Measurements from ENCODE around the gene SLC17A1. TPM values are rescaled to one million over a fixed set of nuclear protein-coding genes. Genes with fewer than 3 reads are reported as not detected.

The SLC17A1 gene
- total RNA-seq, 1 donor from 2014 or later = not detected

DNA sequence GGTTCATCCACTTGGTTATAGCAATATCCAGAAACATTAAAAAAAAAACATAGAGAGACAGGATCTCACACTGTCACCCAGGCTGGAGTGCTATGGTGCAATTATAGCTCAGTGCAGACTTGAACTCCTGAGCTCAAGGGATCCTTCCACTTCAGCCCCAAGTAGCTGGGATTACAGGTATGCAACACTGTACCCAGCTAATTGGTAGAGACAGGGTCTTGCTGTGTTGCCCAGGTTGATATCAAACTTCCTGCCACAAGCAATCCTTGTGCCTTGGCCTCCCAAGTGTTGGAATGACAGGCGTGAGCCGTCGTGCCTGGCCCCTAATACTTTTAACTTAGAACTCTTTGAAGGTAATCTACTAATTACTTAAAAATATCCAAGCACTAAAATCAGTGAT lies 818 bp upstream of the SLC17A1 start:
- TF ChIP-seq, protein P1, sequence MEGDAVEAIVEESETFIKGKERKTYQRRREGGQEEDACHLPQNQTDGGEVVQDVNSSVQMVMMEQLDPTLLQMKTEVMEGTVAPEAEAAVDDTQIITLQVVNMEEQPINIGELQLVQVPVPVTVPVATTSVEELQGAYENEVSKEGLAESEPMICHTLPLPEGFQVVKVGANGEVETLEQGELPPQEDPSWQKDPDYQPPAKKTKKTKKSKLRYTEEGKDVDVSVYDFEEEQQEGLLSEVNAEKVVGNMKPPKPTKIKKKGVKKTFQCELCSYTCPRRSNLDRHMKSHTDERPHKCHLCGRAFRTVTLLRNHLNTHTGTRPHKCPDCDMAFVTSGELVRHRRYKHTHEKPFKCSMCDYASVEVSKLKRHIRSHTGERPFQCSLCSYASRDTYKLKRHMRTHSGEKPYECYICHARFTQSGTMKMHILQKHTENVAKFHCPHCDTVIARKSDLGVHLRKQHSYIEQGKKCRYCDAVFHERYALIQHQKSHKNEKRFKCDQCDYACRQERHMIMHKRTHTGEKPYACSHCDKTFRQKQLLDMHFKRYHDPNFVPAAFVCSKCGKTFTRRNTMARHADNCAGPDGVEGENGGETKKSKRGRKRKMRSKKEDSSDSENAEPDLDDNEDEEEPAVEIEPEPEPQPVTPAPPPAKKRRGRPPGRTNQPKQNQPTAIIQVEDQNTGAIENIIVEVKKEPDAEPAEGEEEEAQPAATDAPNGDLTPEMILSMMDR (conservative IDR thresholded peaks at IDR 0.05; ENCODE audit: low read depth, low read length) = no peak
- no peak for DNase-seq (ENCODE audit: low read depth)
- no peak overlapping the region for H3K4me3 ChIP-seq (ENCODE audit: low read depth, low read length)

GRCh38 chr6:25832307-25832662 lies 433 bp upstream of the SLC17A1 start:
- TF ChIP-seq, protein P1 (conservative IDR thresholded peaks at IDR 0.05; ENCODE audit: low read depth, low read length) = no peak
- H3K4me3 ChIP-seq (ENCODE audit: low read depth, low read length) = peak overlapping the region; percentile 58
- no peak for DNase-seq (ENCODE audit: low read depth)

- TF ChIP-seq, protein P1 (conservative IDR thresholded peaks at IDR 0.05; ENCODE audit: low read depth, low read length) = no peak
- no peak for DNase-seq (ENCODE audit: low read depth)
- peak overlapping the region; percentile 58 for H3K4me3 ChIP-seq (ENCODE audit: low read depth, low read length)
Observed at GRCh38 chr6:25830458-25830857, 1.4 kb downstream of the SLC17A1 start.

- no peak for DNase-seq (ENCODE audit: low read depth)
- H3K4me3 ChIP-seq (ENCODE audit: low read depth, low read length) = no peak overlapping the region
- TF ChIP-seq, protein P1 (conservative IDR thresholded peaks at IDR 0.05; ENCODE audit: low read depth, low read length) = no peak
Observed at GRCh38 chr6:25829375-25829774, 2.5 kb downstream of the SLC17A1 start.

- DNase-seq (ENCODE audit: low read depth) = no peak
- TF ChIP-seq, protein P1 (conservative IDR thresholded peaks at IDR 0.05; ENCODE audit: low read depth, low read length) = no peak
Observed at GRCh38 chr6:25821341-25821740, 10.5 kb downstream of the SLC17A1 start.

GRCh38 chr6:25816252-25816651 lies 15.6 kb downstream of the SLC17A1 start:
- no peak overlapping the region for H3K4me3 ChIP-seq (ENCODE audit: low read depth, low read length)
- DNase-seq (ENCODE audit: low read depth) = no peak
- TF ChIP-seq, protein P1 (conservative IDR thresholded peaks at IDR 0.05; ENCODE audit: low read depth, low read length) = no peak

More at GRCh38 chr6:25821341-25821740, 10.5 kb downstream of the SLC17A1 start:
- no peak overlapping the region for H3K4me3 ChIP-seq (ENCODE audit: low read depth, low read length)

DNA sequence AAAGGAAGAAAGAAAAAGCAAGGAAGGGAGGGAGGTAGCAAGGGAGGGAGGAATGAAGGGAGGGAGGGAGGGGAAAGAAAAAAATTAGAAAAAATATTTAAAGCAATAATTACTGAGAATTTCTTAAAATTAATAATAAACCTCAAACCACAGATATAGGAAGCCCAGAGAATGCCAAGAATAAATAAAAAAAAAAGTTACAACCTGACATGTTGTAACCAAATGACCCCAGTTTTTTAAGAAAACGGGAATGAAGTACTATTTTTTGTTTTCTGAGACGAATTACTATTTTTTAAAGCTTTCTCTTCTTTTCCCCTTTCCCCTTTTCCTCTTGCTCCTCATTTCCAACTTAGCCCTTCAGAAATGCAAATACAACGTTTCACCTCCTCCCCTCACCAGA lies 16.7 kb downstream of the SLC17A1 start:
- TF ChIP-seq, protein P1 (conservative IDR thresholded peaks at IDR 0.05; ENCODE audit: low read depth, low read length) = no peak
- no peak for DNase-seq (ENCODE audit: low read depth)

More for the DNA sequence above, 16.7 kb downstream of the SLC17A1 start:
- no peak overlapping the region for H3K4me3 ChIP-seq (ENCODE audit: low read depth, low read length)
